H1 (cell line): ENCODE data around the gene TEKTIP1. TPM values are rescaled to one million over a fixed set of nuclear protein-coding genes. Genes with fewer than 3 reads are reported as not detected.
A peak's percentile ranks its signal among the peaks of the same experiment; 100 is the strongest.

Source experiments
- ASH2L ChIP-seq: fragments of 200-600, 300-600 bp; sonication (generic); IDR thresholded peaks from one replicate; pipeline ENCODE4 v1.7.1; 2017; ENCODE audit warnings: low read length
- BCL11A ChIP-seq, 2 experiments: IDR thresholded peaks; one replicate each; pipeline ENCODE4 v1.6.1; 2011; ENCODE audit warnings: low read depth in 2 of 2, low read length in 2 of 2, mild to moderate bottlenecking in 2 of 2
- CBX5 ChIP-seq: fragments of 300-800, 300-1000 bp; sonication (generic); IDR thresholded peaks from 2 replicates; pipeline ENCODE4 v1.7.1; 2016; ENCODE audit warnings: antibody characterized with exemption, low read length, low read depth
- CBX8 ChIP-seq: fragments of 300-800, 300-1000 bp; sonication (generic); IDR thresholded peaks from 2 replicates; pipeline ENCODE4 v1.7.1; 2016; ENCODE audit warnings: low read depth, low read length, borderline replicate concordance
- CHD2 ChIP-seq: IDR thresholded peaks from 2 replicates; pipeline ENCODE4 v1.6.1; 2012; ENCODE audit warnings: low read length, improper control_type of control experiment
- CTBP2 ChIP-seq: IDR thresholded peaks from 2 replicates; pipeline ENCODE4 v1.7.0; 2011; ENCODE audit warnings: borderline replicate concordance, mild to moderate bottlenecking, moderate library complexity, mixed read lengths, low read length; ENCODE audit not compliant: insufficient read depth, insufficient read length
- E2F6 ChIP-seq: IDR thresholded peaks from 2 replicates; pipeline ENCODE4 v1.6.1; 2012; ENCODE audit warnings: inconsistent platforms
- EP300 ChIP-seq, 2 experiments: IDR thresholded peaks; 1 replicate in 1 of 2; 2 replicates in 1 of 2; pipeline ENCODE4 v1.6.1; 2011 to 2012; ENCODE audit warnings: low read depth in 2 of 2, low read length in 2 of 2, mild to moderate bottlenecking in 2 of 2, borderline replicate concordance in 1 of 2, inconsistent platforms in 1 of 2, moderate library complexity in 1 of 2
- HDAC6 ChIP-seq: IDR thresholded peaks from one replicate; pipeline ENCODE4 v1.7.1; 2012; ENCODE audit warnings: low read depth, mild to moderate bottlenecking, inconsistent platforms, low read length, moderate library complexity
- JUN ChIP-seq: IDR thresholded peaks from 2 replicates; pipeline ENCODE4 v1.6.1; 2011; ENCODE audit warnings: low read depth, mild to moderate bottlenecking, improper control_type of control experiment, low read length
- KDM4A ChIP-seq: IDR thresholded peaks from one replicate; pipeline ENCODE4 v1.7.1; 2012; ENCODE audit warnings: low read depth, mild to moderate bottlenecking, moderate library complexity, low read length, inconsistent platforms; ENCODE audit not compliant: severe bottlenecking
- NRF1 ChIP-seq: IDR thresholded peaks from 2 replicates; pipeline ENCODE4 v1.6.1; 2011; ENCODE audit warnings: mild to moderate bottlenecking, low read depth, low read length, improper control_type of control experiment
- PHF8 ChIP-seq: fragments of 200-600 bp; sonication (generic); conservative IDR thresholded peaks from 2 replicates; pipeline ENCODE4 v1.7.1; 2012; ENCODE audit warnings: low read depth, mild to moderate bottlenecking, inconsistent platforms, low read length, moderate library complexity
- POLR2A ChIP-seq, 2 experiments: IDR thresholded peaks; 1 replicate in 1 of 2; 2 replicates in 1 of 2; pipeline ENCODE4 v1.6.1; 2011; ENCODE audit warnings: low read depth in 2 of 2, low read length in 2 of 2, mild to moderate bottlenecking in 2 of 2; ENCODE audit errors: control extremely low read depth in 1 of 2
- RXRA ChIP-seq: IDR thresholded peaks from 2 replicates; pipeline ENCODE4 v1.6.1; 2011; ENCODE audit warnings: low read depth, mild to moderate bottlenecking, low read length, moderate library complexity; ENCODE audit not compliant: insufficient read depth
- SIRT6 ChIP-seq: IDR thresholded peaks from one replicate; pipeline ENCODE4 v1.7.1; 2012; ENCODE audit warnings: low read length, inconsistent platforms
- SP2 ChIP-seq: IDR thresholded peaks from 2 replicates; pipeline ENCODE4 v1.6.1; 2012; ENCODE audit warnings: mild to moderate bottlenecking, low read length, inconsistent platforms
- SP4 ChIP-seq: IDR thresholded peaks from 2 replicates; pipeline ENCODE4 v1.6.1; 2012; ENCODE audit warnings: low read length, inconsistent platforms
- SRF ChIP-seq: IDR thresholded peaks from 2 replicates; pipeline ENCODE4 v1.6.1; 2011; ENCODE audit warnings: mild to moderate bottlenecking, low read depth, low read length, moderate library complexity
- TCF12 ChIP-seq: IDR thresholded peaks from 2 replicates; pipeline ENCODE4 v1.6.1; 2011; ENCODE audit warnings: low read depth, mild to moderate bottlenecking, low read length
- polyA plus RNA-seq, 7 experiments: library from polyadenylated mRNA; depleted of rRNA in 3 of 7; stranded (reverse) in 5 of 7; unstranded in 2 of 7; fragments of >200 nt in 5 of 7; fragments of 200-250 nt in 2 of 7; gene quantifications; 1 replicate in 5 of 7; 2 replicates in 1 of 7; 4 replicates in 1 of 7; pipeline versions ENCODE4 v1.2.1 to v1.2.3, GENCODE V29; 2011 to 2013; ENCODE audit warnings: missing spikeins in 2 of 7, mixed read lengths in 2 of 7
- total RNA-seq: library from RNA; stranded (reverse); fragmentation: NEBNext Ultra II Directional; extraction: Animal tissue kit (Norgen Biotek cat#: 25700); gene quantifications from 2 replicates; pipeline ENCODE4 v1.2.1, GENCODE V29; 2021
- TF ChIP-seq, protein P1 (sequence below): IDR thresholded peaks from 2 replicates; pipeline ENCODE4 v1.6.1; 2012; ENCODE audit warnings: low read length, inconsistent platforms

TEKTIP1 gene
- total and polyA plus RNA-seq, 2 of the 8 experiments (the other 6 are each of a cell fraction or from before 2014, with no cell fraction given) = 1.1 TPM; not detected in 1

- TF ChIP-seq PHF8 (no peak; the same call in 1 of the 2 replicates), RXRA (no peak), CHD2 (no peak), SRF (no peak), E2F6 (peak; percentile 30; the same call in 1 of the 2 replicates), BCL11A (IDR thresholded peaks at IDR 0.05; ENCODE audit: low read depth in 2 of 2, low read length in 2 of 2) (no peak), TCF12 (no peak), ASH2L (no peak), SP4 (no peak), SP2 (no peak), JUN (no peak), POLR2A (IDR thresholded peaks at IDR 0.05; ENCODE audit: control extremely low read depth in 1 of 2, low read depth in 2 of 2, low read length in 2 of 2) (peak; percentile 53 to 57; a peak in 2 of 3 replicates), CTBP2 (no peak), SIRT6 (no peak), HDAC6 (no peak), CBX5 (no peak), CBX8 (no peak), NRF1 (no peak), EP300 (IDR thresholded peaks at IDR 0.05; ENCODE audit: borderline replicate concordance in 1 of 2, low read depth in 2 of 2, low read length in 2 of 2) (no peak), KDM4A (peak; percentile 50)
- TF ChIP-seq, protein P1, sequence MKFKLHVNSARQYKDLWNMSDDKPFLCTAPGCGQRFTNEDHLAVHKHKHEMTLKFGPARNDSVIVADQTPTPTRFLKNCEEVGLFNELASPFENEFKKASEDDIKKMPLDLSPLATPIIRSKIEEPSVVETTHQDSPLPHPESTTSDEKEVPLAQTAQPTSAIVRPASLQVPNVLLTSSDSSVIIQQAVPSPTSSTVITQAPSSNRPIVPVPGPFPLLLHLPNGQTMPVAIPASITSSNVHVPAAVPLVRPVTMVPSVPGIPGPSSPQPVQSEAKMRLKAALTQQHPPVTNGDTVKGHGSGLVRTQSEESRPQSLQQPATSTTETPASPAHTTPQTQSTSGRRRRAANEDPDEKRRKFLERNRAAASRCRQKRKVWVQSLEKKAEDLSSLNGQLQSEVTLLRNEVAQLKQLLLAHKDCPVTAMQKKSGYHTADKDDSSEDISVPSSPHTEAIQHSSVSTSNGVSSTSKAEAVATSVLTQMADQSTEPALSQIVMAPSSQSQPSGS = no peak
These were observed 37.9 kb downstream of the TEKTIP1 start (continued) for GRCh38 chr19:3576696-3577443.
